HT1080 (cell line): ENCODE measurements around the gene SLC9A3. TPM values are rescaled to one million over a fixed set of nuclear protein-coding genes. Genes with fewer than 3 reads are reported as not detected.

ENCODE experiments used
- DNase-seq: peaks from one replicate; pipeline ENCODE4 v3.0.0-alpha.2; 2015; ENCODE audit warnings: low read depth
- total RNA-seq: library from RNA; depleted of rRNA; stranded (reverse); fragments of >200 nt; shearing (Covaris generic); gene quantifications from 2 replicates; pipeline ENCODE4 v1.2.3, GENCODE V29; 2014

Gene SLC9A3
- total RNA-seq, 1 experiment from 2014 or later, result 7.5 TPM

- no peak for DNase-seq
Observed at GRCh38 chr5:463952-464351, 60.3 kb downstream of the SLC9A3 start.

- DNase-seq, result no peak
Observed at GRCh38 chr5:463301-463700, 60.9 kb downstream of the SLC9A3 start.

GRCh38 chr5:462051-462481, 62.2 kb downstream of the SLC9A3 start:
- DNase-seq, result no peak

- no peak for DNase-seq
Observed at GRCh38 chr5:460273-460625, 64.0 kb downstream of the SLC9A3 start.

GRCh38 chr5:459562-460272, 64.5 kb downstream of the SLC9A3 start:
- no peak for DNase-seq

- peak; percentile 60 for DNase-seq
Observed at GRCh38 chr5:458547-459353, 65.5 kb downstream of the SLC9A3 start.

GRCh38 chr5:457195-457961, 66.9 kb downstream of the SLC9A3 start:
- DNase-seq, result no peak

- DNase-seq, result no peak
Observed at GRCh38 chr5:456351-457194, 67.7 kb downstream of the SLC9A3 start.

- no peak for DNase-seq
Observed at GRCh38 chr5:455806-456205, 68.4 kb downstream of the SLC9A3 start.

GRCh38 chr5:454936-455335, 69.3 kb downstream of the SLC9A3 start:
- DNase-seq, result no peak

- DNase-seq, result no peak
Observed at GRCh38 chr5:453725-454481, 70.3 kb downstream of the SLC9A3 start.

- no peak for DNase-seq
Observed at GRCh38 chr5:452978-453710, 71.1 kb downstream of the SLC9A3 start.

- no peak for DNase-seq
Observed at GRCh38 chr5:451587-452458, 72.4 kb downstream of the SLC9A3 start.

- DNase-seq, result no peak
Observed at GRCh38 chr5:449151-449550, 75.1 kb downstream of the SLC9A3 start.

- DNase-seq, result no peak
Observed at GRCh38 chr5:448766-449090, 75.5 kb downstream of the SLC9A3 start.

GRCh38 chr5:448061-448765, 76.0 kb downstream of the SLC9A3 start:
- DNase-seq, result no peak

- no peak for DNase-seq
Observed at GRCh38 chr5:447501-447900, 76.7 kb downstream of the SLC9A3 start.

- no peak for DNase-seq
Observed at GRCh38 chr5:446883-447263, 77.4 kb downstream of the SLC9A3 start.
